K562 (cell line): ENCODE results near the gene MFAP1. TPM values are rescaled to one million over a fixed set of nuclear protein-coding genes. Genes with fewer than 3 reads are reported as not detected.

Experiments used
- ARID1B ChIP-seq: fragments of 450-650 bp; IDR thresholded peaks from 2 replicates; pipeline ENCODE4 v1.6.1; 2016; ENCODE audit warnings: antibody characterized with exemption, mild to moderate bottlenecking, inconsistent platforms
- ATF6 ChIP-seq: sonication (generic); formaldehyde crosslinking; IDR thresholded peaks from 2 replicates; pipeline ENCODE4 v1.4.0; 2020; ENCODE audit warnings: mild to moderate bottlenecking, missing genetic modification reagents
- CTCFL ChIP-seq: IDR thresholded peaks from 2 replicates; pipeline ENCODE4 v1.6.1; 2011; ENCODE audit warnings: borderline replicate concordance, low read depth, mild to moderate bottlenecking, moderate library complexity, low read length; ENCODE audit not compliant: insufficient read depth, poor library complexity, severe bottlenecking
- NR0B1 ChIP-seq: fragments of 450-650 bp; IDR thresholded peaks from one replicate; pipeline ENCODE4 v1.6.1; 2018; ENCODE audit warnings: mild to moderate bottlenecking, moderate library complexity; ENCODE audit not compliant: partially characterized antibody
- NR2C1 ChIP-seq, 2 experiments: fragments of 450-650 bp; IDR thresholded peaks; 2 replicates each; pipeline ENCODE4 v1.6.1; 2017; ENCODE audit warnings: mild to moderate bottlenecking in 2 of 2, antibody characterized with exemption in 1 of 2, inconsistent platforms in 1 of 2, missing compliant biosample characterization in 1 of 2, missing genetic modification characterization in 1 of 2
- RBBP5 ChIP-seq: fragments of 200-600 bp; sonication (generic); IDR thresholded peaks from 2 replicates; pipeline ENCODE4 v1.6.1; 2012; ENCODE audit warnings: borderline replicate concordance, mild to moderate bottlenecking, low read length, control low read depth, inconsistent platforms; ENCODE audit not compliant: insufficient read depth, poor library complexity, severe bottlenecking
- SMAD2 ChIP-seq: fragments of 150-350 bp; IDR thresholded peaks from 2 replicates; pipeline ENCODE4 v1.6.1; 2014; ENCODE audit warnings: low read depth, mild to moderate bottlenecking, low read length
- ZNF407 ChIP-seq: fragments of 450-650 bp; IDR thresholded peaks from 2 replicates; pipeline ENCODE4 v1.6.1; 2016; ENCODE audit warnings: low read depth
- ZNF408 ChIP-seq: fragments of 250-450 bp; sonication (Bioruptor Pico); IDR thresholded peaks from 2 replicates; pipeline ENCODE4 v1.4.0; 2020; ENCODE audit warnings: low read depth, mild to moderate bottlenecking, moderate library complexity
- ZNF584 ChIP-seq: fragments of 200-800 bp; sonication (Bioruptor generic); IDR thresholded peaks from 2 replicates; pipeline ENCODE4 v1.6.1; 2016; ENCODE audit warnings: low read depth, mild to moderate bottlenecking, missing genetic modification characterization, missing compliant biosample characterization
- ZNF586 ChIP-seq: fragments of 450-650 bp; formaldehyde crosslinking; conservative IDR thresholded peaks from 2 replicates; pipeline ENCODE4 v1.4.0; 2020; ENCODE audit warnings: mild to moderate bottlenecking, moderate library complexity
- polyA plus RNA-seq, 8 experiments: library from polyadenylated mRNA; depleted of rRNA in 4 of 8; stranded (reverse) in 5 of 8; unstranded in 3 of 8; fragments of >200 nt; fragmentation: Nextera tagmentation in 2 of 8; fragmentation: Illumina TruSeq in 1 of 8; extraction: Ambion mirVana in 2 of 8; extraction: Trizol in 1 of 8; gene quantifications; 2 replicates each; pipeline versions ENCODE4 v1.2.1 to v1.2.3, GENCODE V29; 2011 to 2014; ENCODE audit warnings: inconsistent platforms in 1 of 8, missing spikeins in 1 of 8
- total RNA-seq, 7 experiments: library from RNA; depleted of rRNA in 6 of 7; stranded (reverse); fragments of >200 nt in 6 of 7; fragmentation: Illumina TruSeq in 2 of 7; extraction: Trizol in 2 of 7; gene quantifications; 2 replicates each; pipeline versions ENCODE4 v1.2.1 to v1.2.3, GENCODE V29; 2011 to 2021; ENCODE audit warnings: low replicate concordance in 1 of 7

Gene MFAP1
- total and polyA plus RNA-seq, 9 of the 15 experiments (the other 6 are each of a cell fraction or from before 2014, with no cell fraction given), result 34.9 to 64.1 (median 48.2) TPM

DNA sequence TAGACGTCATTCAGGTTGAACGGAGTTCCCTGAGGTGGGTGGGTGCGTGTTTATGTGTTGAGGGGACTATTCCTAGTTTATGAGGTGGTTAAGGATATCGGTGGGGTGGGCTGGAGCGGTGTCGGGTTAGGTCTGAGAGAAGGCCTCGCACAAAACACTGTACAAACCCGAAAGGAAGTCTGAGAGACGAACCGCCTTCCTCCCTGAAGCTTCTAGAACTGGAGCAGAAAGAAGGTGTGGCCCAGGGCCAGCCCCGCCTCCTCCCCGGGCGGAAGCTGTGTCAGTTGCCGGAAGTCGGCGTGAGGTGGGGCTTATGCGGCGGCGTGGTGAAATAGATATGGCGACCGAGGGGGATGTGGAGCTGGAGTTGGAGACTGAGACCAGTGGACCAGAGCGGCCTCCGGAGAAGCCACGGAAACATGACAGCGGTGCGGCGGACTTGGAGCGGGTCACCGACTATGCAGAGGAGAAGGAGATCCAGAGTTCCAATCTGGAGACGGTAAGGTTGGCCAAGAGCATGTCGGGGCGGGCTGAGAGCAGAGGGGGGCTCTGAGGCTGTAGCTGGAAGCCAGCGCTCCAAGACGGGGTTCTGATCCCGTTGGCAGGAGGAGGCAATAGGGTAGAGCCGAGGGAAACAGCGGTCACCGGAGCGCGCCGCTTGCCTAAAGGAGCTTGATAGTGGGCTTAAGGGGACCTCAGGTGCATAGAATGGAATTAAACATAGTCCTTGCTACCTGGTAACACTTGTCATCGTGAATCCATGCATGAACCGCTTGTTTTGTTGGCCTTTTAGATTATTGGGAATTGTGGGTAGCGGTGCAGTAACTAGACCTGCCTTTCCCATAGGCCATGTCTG is 24.0 kb downstream of the MFAP1 start, which contains the start of gene HYPK (continued):
- TF ChIP-seq ATF6 (CRISPR knock-in tag), result no peak
- no peak for TF ChIP-seq ZNF586 (CRISPR knock-in tag)
- TF ChIP-seq ARID1B, result no peak; the same call in 1 of the 2 replicates
- TF ChIP-seq ZNF584 (CRISPR knock-in tag), result no peak
- TF ChIP-seq ZNF407, result no peak
- TF ChIP-seq NR2C1 (IDR thresholded peaks at IDR 0.05), result no peak
- 0 out of 2 replicates have a peak, but pooled peaks have one; percentile 12 for TF ChIP-seq NR2C1 (tag; IDR thresholded peaks at IDR 0.05)
- TF ChIP-seq CTCFL, result no peak
- TF ChIP-seq SMAD2, result no peak
- peak; percentile 31 for TF ChIP-seq RBBP5
- TF ChIP-seq NR0B1, result no peak
- TF ChIP-seq ZNF408 (CRISPR knock-in tag), result no peak
